Trophoblast cell (in vitro differentiated cells and primary cell): Measurements from ENCODE around the gene SLC7A8.

ENCODE experiments used
- DNase-seq, 2 donors: peaks; one replicate each; pipeline ENCODE4 v3.0.0-alpha.2; 2016
- H2AFZ ChIP-seq: 2 replicates; pipeline ENCODE4 v1.6.1; 2013; ENCODE audit warnings: low read length, moderate library complexity, mild to moderate bottlenecking; ENCODE audit not compliant: insufficient read depth, poor library complexity
- H2AK5ac ChIP-seq: 2 replicates; pipeline ENCODE4 v1.6.1; 2013; ENCODE audit warnings: mild to moderate bottlenecking, low read length
- H2BK120ac ChIP-seq: 2 replicates; pipeline ENCODE4 v1.6.1; 2013; ENCODE audit warnings: low read length, mild to moderate bottlenecking, moderate library complexity; ENCODE audit not compliant: insufficient read depth, poor library complexity
- H2BK12ac ChIP-seq: 2 replicates; pipeline ENCODE4 v1.6.1; 2013; ENCODE audit warnings: mild to moderate bottlenecking, low read length, moderate library complexity
- H2BK5ac ChIP-seq: 2 replicates; pipeline ENCODE4 v1.6.1; 2013; ENCODE audit warnings: low read length, low read depth, moderate library complexity, mild to moderate bottlenecking; ENCODE audit not compliant: poor library complexity
- H3K14ac ChIP-seq: 2 replicates; pipeline ENCODE4 v1.6.1; 2013; ENCODE audit warnings: mild to moderate bottlenecking, low read length
- H3K18ac ChIP-seq: 2 replicates; pipeline ENCODE4 v1.6.1; 2013; ENCODE audit warnings: mild to moderate bottlenecking, low read length
- H3K23ac ChIP-seq: 2 replicates; pipeline ENCODE4 v1.6.1; 2013; ENCODE audit warnings: low read length
- H3K27ac ChIP-seq: 2 replicates; pipeline ENCODE4 v1.5.1; 2013; ENCODE audit warnings: low read depth, mild to moderate bottlenecking, inconsistent platforms, low read length, moderate library complexity
- H3K27me3 ChIP-seq: 2 replicates; pipeline ENCODE4 v1.6.1; 2013; ENCODE audit warnings: inconsistent platforms, mild to moderate bottlenecking, low read length, moderate library complexity; ENCODE audit not compliant: insufficient read depth
- H3K36me3 ChIP-seq, 2 experiments: 1 replicate in 1 of 2; 2 replicates in 1 of 2; pipeline ENCODE4 v1.6.1; 2013; ENCODE audit warnings: low read length in 2 of 2, mild to moderate bottlenecking in 2 of 2, moderate library complexity in 1 of 2; ENCODE audit not compliant: insufficient read depth in 2 of 2, control insufficient read depth in 1 of 2
- H3K4ac ChIP-seq: 2 replicates; pipeline ENCODE4 v1.6.1; 2013; ENCODE audit warnings: low read depth, mild to moderate bottlenecking, low read length, moderate library complexity
- H3K4me1 ChIP-seq, 2 experiments: 1 replicate in 1 of 2; 2 replicates in 1 of 2; pipeline ENCODE4 v1.6.1; 2013; ENCODE audit warnings: low read length in 2 of 2, mild to moderate bottlenecking in 2 of 2, moderate library complexity in 1 of 2; ENCODE audit not compliant: insufficient read depth in 2 of 2, control insufficient read depth in 1 of 2
- H3K4me2 ChIP-seq: 2 replicates; pipeline ENCODE4 v1.6.1; 2013; ENCODE audit warnings: inconsistent platforms, mild to moderate bottlenecking, low read length, moderate library complexity
- H3K4me3 ChIP-seq: 2 replicates; pipeline ENCODE4 v1.5.1; 2013; ENCODE audit warnings: mild to moderate bottlenecking, low read depth, low read length, inconsistent platforms
- H3K79me1 ChIP-seq: one replicate; pipeline ENCODE4 v1.6.1; 2013; ENCODE audit warnings: low read length
- H3K79me2 ChIP-seq: 2 replicates; pipeline ENCODE4 v1.6.1; 2013; ENCODE audit warnings: low read length, mild to moderate bottlenecking; ENCODE audit not compliant: control insufficient read depth, insufficient read depth, poor library complexity
- H3K9ac ChIP-seq: 2 replicates; pipeline ENCODE4 v1.6.1; 2013; ENCODE audit warnings: mild to moderate bottlenecking, low read length
- H3K9me3 ChIP-seq: 2 replicates; pipeline ENCODE4 v1.6.1; 2013; ENCODE audit warnings: low read depth, mild to moderate bottlenecking, control low read depth, inconsistent platforms, low read length; ENCODE audit not compliant: insufficient read depth
- H4K12ac ChIP-seq: 2 replicates; pipeline ENCODE4 v1.6.1; 2013; ENCODE audit warnings: low read depth, mild to moderate bottlenecking, low read length, moderate library complexity
- H4K8ac ChIP-seq: 2 replicates; pipeline ENCODE4 v1.6.1; 2013; ENCODE audit warnings: low read depth, mild to moderate bottlenecking, low read length, moderate library complexity
- H4K91ac ChIP-seq: one replicate; pipeline ENCODE4 v1.6.1; 2013; ENCODE audit warnings: low read depth, mild to moderate bottlenecking, low read length, moderate library complexity
- WGBS: extraction: QIAGEN DNeasy Blood & Tissue Kit; methylation state at CpG from one replicate; pipeline ENCODE4 v1.1.7; 2013; ENCODE audit warnings: missing lambda C conversion rate; ENCODE audit not compliant: insufficient read length, insufficient coverage; ENCODE audit errors: extremely low coverage; 5-methylcytosine and 5-hydroxymethylcytosine counted together

Gene SLC7A8

GRCh38 chr14:23143911-23144310, 39.5 kb downstream of the SLC7A8 start:
- DNase-seq = no peak
- peaks cover 16 to 22% of the 10 kb centered on the region in 2 experiments for H3K36me3 ChIP-seq
- no peaks in the 10 kb centered on the region for H3K9me3 ChIP-seq
- H3K23ac ChIP-seq = no peak overlapping the region
- H4K8ac ChIP-seq = no peak overlapping the region
- H2AK5ac ChIP-seq = no peak overlapping the region
- no peak overlapping the region for H3K4ac ChIP-seq
- no peak overlapping the region for H2BK120ac ChIP-seq
- peaks cover 16 to 29% of the 10 kb centered on the region in 2 experiments for H3K4me1 ChIP-seq
- no peak overlapping the region for H3K4me2 ChIP-seq
- H3K14ac ChIP-seq = no peak overlapping the region
- H3K9ac ChIP-seq = no peak overlapping the region
- no peak overlapping the region for H3K27ac ChIP-seq
- H3K79me2 ChIP-seq = no peaks in the 10 kb centered on the region
- peaks cover 9% of the 10 kb centered on the region for H3K79me1 ChIP-seq
- H2BK12ac ChIP-seq = no peak overlapping the region
- no CpG with 5 or more reads among the region's 1 CpG for WGBS
- H3K18ac ChIP-seq = no peak overlapping the region
- no peak overlapping the region for H2BK5ac ChIP-seq
- no peak overlapping the region for H4K12ac ChIP-seq
- no peak overlapping the region for H3K4me3 ChIP-seq
- no peaks in the 10 kb centered on the region for H3K27me3 ChIP-seq
- no peak overlapping the region for H2AFZ ChIP-seq
- H4K91ac ChIP-seq = no peak overlapping the region

- DNase-seq = no peak
- H4K12ac ChIP-seq = no peak overlapping the region
- H3K36me3 ChIP-seq = peaks cover 19 to 24% of the 10 kb centered on the region in 2 experiments
- H3K4me2 ChIP-seq = no peak overlapping the region
- no peaks in the 10 kb centered on the region for H3K9me3 ChIP-seq
- H4K8ac ChIP-seq = peak overlapping the region; percentile 47
- no peak overlapping the region for H3K27ac ChIP-seq
- WGBS = no CpG with 5 or more reads among the region's 4 CpGs
- peak overlapping the region; percentile 64 for H2AK5ac ChIP-seq
- no peak overlapping the region for H2AFZ ChIP-seq
- H3K4ac ChIP-seq = no peak overlapping the region
- H2BK5ac ChIP-seq = peak overlapping the region; percentile 18
- peak overlapping the region; percentile 39 for H2BK120ac ChIP-seq
- peak overlapping the region; percentile 62 for H2BK12ac ChIP-seq
- no peak overlapping the region for H3K9ac ChIP-seq
- H3K27me3 ChIP-seq = no peaks in the 10 kb centered on the region
- H4K91ac ChIP-seq = peak overlapping the region; percentile 45
- H3K14ac ChIP-seq = no peak overlapping the region
- H3K79me2 ChIP-seq = no peaks in the 10 kb centered on the region
- peak overlapping the region; percentile 14 for H3K18ac ChIP-seq
- no peak overlapping the region for H3K4me3 ChIP-seq
- H3K79me1 ChIP-seq = peaks cover 9% of the 10 kb centered on the region
- H3K4me1 ChIP-seq = peaks cover 16 to 28% of the 10 kb centered on the region in 2 experiments
- no peak overlapping the region for H3K23ac ChIP-seq
These were observed 40.6 kb downstream of the SLC7A8 start for GRCh38 chr14:23142826-23143225.

DNA sequence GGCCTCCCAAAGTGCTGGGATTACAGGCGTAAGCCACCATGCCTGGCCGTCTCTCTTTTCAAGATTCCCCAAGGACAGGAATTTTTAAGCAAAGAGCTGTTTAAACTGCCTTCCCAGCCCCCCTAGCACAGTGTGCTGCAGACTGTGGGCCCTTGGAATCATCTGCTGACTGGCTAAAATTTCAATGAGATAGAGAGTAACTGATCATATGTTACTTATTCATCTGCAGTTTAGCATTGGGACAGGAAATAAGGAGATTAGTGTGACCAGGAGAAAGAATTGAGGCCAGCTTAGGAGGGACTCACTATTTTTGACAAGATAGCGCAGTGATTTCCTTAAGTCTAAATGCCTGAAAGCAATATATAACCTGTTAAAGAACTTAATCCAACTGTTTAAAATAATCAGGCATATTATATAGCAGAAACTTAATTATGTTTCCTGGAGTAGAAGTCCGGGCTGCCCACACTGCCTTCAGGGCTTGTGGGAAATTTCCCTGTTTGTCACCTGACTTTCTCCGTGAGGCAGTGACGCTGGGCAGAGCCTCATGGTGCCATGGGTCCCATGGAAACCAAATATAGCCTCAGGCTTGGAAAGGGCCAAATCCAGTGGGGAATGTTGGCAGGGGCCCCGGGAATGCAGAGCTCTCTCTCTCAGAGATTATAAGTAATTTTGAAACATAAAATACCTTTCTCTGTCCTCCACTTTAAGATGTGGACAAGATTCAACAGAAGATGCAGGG, 41.6 kb downstream of the SLC7A8 start:
- peaks cover 7% of the 10 kb centered on the region for H3K79me1 ChIP-seq
- WGBS = no CpG with 5 or more reads among the region's 7 CpGs

DNA sequence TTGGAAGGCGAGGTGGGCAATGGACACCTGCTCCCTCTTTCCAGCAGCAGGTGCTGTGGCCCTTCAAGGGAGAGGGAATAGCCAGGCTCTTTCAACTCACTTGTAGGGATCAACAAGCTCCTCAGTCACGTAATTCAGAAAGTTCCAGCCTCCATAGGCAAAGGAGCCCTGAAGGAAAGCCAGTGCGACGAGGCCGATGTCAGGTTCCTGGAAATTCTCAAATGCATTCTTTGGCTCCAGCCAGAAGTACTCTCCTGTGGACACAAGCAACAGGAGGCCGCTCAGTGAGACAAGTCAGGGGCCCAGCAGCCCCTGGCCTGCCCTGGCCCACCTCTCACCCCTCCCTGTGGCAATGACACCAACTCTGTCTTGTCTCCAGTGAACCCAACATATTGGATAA, 43.1 kb downstream of the SLC7A8 start:
- Histone ChIP-seq H2AFZ (no peak overlapping the region), H4K12ac (peak overlapping the region; percentile 32), H3K4me1 (peaks cover 13% of the 10 kb centered on the region in 2 experiments), H4K8ac (peak overlapping the region; percentile 43), H3K79me1 (peaks cover 4% of the 10 kb centered on the region), H3K9ac (no peak overlapping the region), H3K4me2 (no peak overlapping the region), H3K27me3 (no peaks in the 10 kb centered on the region), H4K91ac (no peak overlapping the region), H3K4ac (no peak overlapping the region), H2BK5ac (peak overlapping the region; percentile 68), H3K79me2 (no peaks in the 10 kb centered on the region), H2BK120ac (peak overlapping the region; percentile 33), H3K23ac (no peak overlapping the region), H3K4me3 (no peak overlapping the region), H3K9me3 (no peaks in the 10 kb centered on the region), H2AK5ac (no peak overlapping the region), H2BK12ac (no peak overlapping the region), H3K27ac (peak overlapping the region; percentile 30), H3K14ac (no peak overlapping the region), H3K36me3 (peaks cover 34 to 37% of the 10 kb centered on the region in 2 experiments), H3K18ac (no peak overlapping the region)
- DNase-seq = no peak
- WGBS = no CpG with 5 or more reads among the region's 6 CpGs

More for the DNA sequence above, 41.6 kb downstream of the SLC7A8 start:
- Histone ChIP-seq H3K27ac (no peak overlapping the region), H3K4me1 (peaks cover 16 to 26% of the 10 kb centered on the region in 2 experiments), H3K9me3 (no peaks in the 10 kb centered on the region), H2AFZ (no peak overlapping the region), H3K18ac (no peak overlapping the region), H2BK12ac (no peak overlapping the region), H3K9ac (no peak overlapping the region), H4K12ac (no peak overlapping the region), H3K4me2 (no peak overlapping the region), H3K4me3 (no peak overlapping the region), H3K36me3 (peaks cover 26 to 34% of the 10 kb centered on the region in 2 experiments), H4K91ac (no peak overlapping the region), H4K8ac (peak overlapping the region; percentile 55), H3K27me3 (no peaks in the 10 kb centered on the region), H2BK5ac (no peak overlapping the region), H3K79me2 (no peaks in the 10 kb centered on the region), H3K23ac (no peak overlapping the region), H2AK5ac (no peak overlapping the region), H2BK120ac (peak overlapping the region; percentile 41), H3K14ac (no peak overlapping the region), H3K4ac (no peak overlapping the region)
- DNase-seq = peak; percentile 88 to 90
